Measurements from ENCODE around the gene ABHD1. TPM values are rescaled to one million over a fixed set of nuclear protein-coding genes. Genes with fewer than 3 reads are reported as not detected.

Gene ABHD1
- total RNA-seq, 1 donor from 2014 or later: 0.51 TPM

GRCh38 chr2:27082773-27083409, 40.7 kb upstream of the ABHD1 start:
- Mint-ChIP-seq H3K4me1 (ENCODE audit: unreplicated experiment) (peaks cover 26% of the 10 kb centered on the region), H3K36me3 (peaks cover 5% of the 10 kb centered on the region), H3K4me3 (no peak overlapping the region), H3K27ac (no peak overlapping the region), H3K9me3 (no peaks in the 10 kb centered on the region), H3K27me3 (peaks cover 7% of the 10 kb centered on the region)
- no peak for TF ChIP-seq CTCF (conservative IDR thresholded peaks at IDR 0.05)
- DNase-seq (ENCODE audit: extremely low spot score, unreplicated experiment): no peak

DNA sequence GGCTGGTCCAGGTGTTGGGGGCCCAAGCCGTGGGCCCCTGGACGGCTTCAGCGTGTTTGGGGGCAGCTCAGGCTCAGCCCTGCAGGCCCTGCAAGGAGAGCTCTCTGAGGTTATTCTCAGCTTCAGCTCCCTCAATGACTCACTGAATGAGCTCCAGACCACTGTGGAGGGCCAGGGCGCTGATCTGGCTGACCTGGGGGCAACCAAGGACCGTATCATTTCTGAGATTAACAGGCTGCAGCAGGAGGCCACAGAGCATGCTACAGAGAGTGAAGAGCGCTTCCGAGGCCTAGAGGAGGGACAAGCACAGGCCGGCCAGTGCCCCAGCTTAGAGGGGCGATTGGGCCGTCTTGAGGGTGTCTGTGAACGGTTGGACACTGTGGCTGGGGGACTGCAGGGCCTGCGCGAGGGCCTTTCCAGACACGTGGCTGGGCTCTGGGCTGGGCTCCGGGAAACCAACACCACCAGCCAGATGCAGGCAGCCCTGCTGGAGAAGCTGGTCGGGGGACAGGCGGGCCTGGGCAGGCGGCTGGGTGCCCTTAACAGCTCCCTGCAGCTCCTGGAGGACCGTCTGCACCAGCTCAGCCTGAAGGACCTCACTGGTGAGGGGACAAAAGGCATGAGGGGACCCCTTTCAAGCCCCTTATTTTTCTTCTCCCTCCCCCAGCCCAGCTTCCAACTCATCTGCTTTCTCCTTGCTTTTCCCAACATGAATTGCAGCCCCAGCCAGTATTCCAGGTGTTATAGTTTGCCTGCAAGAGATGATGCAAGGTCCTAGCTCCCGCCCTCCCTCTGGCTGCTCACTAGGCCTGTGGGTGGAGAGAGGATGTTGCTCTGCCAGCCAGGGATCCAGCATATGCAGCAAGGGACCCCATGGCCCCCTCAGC, 40.0 kb upstream of the ABHD1 start:
- DNase-seq (ENCODE audit: extremely low spot score, unreplicated experiment): no peak
- Mint-ChIP-seq H3K27me3 (peaks cover 10% of the 10 kb centered on the region), H3K27ac (no peak overlapping the region), H3K9me3 (no peaks in the 10 kb centered on the region), H3K4me1 (ENCODE audit: unreplicated experiment) (peaks cover 18% of the 10 kb centered on the region), H3K4me3 (peak overlapping the region; percentile 44), H3K36me3 (peaks cover 5% of the 10 kb centered on the region)
- TF ChIP-seq CTCF (conservative IDR thresholded peaks at IDR 0.05): no peak

DNA sequence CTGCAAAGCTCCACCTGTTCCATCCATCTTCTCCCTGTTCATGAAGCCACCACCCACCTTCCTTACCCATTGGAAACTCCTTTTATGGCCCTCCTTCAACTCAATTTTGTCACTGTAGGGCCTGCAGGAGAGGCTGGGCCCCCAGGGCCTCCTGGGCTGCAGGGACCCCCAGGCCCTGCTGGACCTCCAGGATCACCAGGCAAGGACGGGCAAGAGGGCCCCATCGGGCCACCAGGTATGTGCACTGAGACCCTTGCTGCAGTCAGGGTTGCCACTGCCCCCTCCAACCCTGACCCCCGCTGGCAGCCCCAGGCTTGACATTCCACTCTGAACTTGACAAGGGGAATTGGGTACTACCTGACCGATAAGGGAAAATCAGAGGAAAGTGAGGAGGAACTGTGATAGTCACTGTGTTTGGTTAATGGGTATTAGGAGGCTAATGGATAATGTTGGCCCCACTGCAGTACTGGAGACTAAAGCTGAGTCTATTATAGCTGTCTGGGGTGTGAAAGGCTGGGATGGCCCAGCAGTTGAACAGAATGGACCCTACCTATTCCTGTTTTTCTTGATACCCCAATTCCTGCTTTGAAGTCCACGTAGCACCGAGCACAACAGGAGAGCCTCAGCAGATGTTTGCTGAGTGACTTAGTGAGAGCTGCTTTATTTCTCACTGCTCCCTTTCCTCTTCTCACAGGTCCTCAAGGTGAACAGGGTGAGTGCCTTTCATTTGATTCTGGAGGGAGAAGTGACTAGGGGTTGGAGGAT, 39.1 kb upstream of the ABHD1 start:
- peaks cover 18% of the 10 kb centered on the region for H3K4me1 Mint-ChIP-seq (ENCODE audit: unreplicated experiment)
- no peak overlapping the region for H3K27ac Mint-ChIP-seq
- H3K4me3 Mint-ChIP-seq: peak overlapping the region; percentile 65
- peaks cover 5% of the 10 kb centered on the region for H3K36me3 Mint-ChIP-seq
- DNase-seq (ENCODE audit: extremely low spot score, unreplicated experiment): no peak
- H3K27me3 Mint-ChIP-seq: peaks cover 10% of the 10 kb centered on the region
- TF ChIP-seq CTCF (conservative IDR thresholded peaks at IDR 0.05): no peak
- H3K9me3 Mint-ChIP-seq: no peaks in the 10 kb centered on the region

DNA sequence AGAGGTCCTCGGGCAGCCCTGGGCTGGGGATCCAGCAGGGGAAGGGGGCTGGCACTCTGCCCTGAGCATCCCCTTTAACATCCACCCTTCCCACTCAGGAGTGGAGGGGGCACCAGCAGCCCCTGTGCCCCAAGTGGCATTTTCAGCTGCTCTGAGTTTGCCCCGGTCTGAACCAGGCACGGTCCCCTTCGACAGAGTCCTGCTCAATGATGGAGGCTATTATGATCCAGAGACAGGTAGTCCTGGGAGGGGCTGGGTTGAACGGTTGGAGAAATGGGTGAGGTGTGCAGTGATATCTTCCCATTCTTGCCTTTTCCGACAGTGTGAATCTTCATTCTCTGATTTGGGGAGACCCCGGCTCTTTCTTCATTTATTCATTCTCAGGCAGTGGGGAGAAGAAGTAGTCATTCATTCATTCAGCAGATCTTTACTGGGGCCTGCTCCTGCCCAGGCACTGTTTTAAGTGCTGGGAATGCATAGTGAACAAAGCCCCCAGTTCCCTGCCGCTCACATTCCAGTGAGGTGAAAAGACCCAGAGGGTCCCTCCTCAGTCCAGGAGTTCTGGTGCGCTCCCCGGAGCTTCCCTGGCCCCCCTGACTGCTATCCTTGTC, 38.4 kb upstream of the ABHD1 start:
- Mint-ChIP-seq H3K9me3 (no peaks in the 10 kb centered on the region), H3K27ac (peak overlapping the region; percentile 55), H3K4me3 (peak overlapping the region; percentile 72), H3K36me3 (peaks cover 5% of the 10 kb centered on the region), H3K4me1 (ENCODE audit: unreplicated experiment) (peaks cover 13% of the 10 kb centered on the region), H3K27me3 (peaks cover 10% of the 10 kb centered on the region)
- no peak for TF ChIP-seq CTCF (conservative IDR thresholded peaks at IDR 0.05)
- no peak for DNase-seq (ENCODE audit: extremely low spot score, unreplicated experiment)

DNA sequence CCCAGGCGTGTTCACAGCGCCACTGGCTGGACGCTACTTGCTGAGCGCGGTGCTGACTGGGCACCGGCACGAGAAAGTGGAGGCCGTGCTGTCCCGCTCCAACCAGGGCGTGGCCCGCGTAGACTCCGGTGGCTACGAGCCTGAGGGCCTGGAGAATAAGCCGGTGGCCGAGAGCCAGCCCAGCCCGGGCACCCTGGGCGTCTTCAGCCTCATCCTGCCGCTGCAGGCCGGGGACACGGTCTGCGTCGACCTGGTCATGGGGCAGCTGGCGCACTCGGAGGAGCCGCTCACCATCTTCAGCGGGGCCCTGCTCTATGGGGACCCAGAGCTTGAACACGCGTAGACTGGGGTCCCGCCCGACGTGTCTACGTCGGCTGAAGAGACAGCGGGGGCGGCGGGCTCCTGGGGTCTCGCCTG, 37.9 kb upstream of the ABHD1 start:
- no peak for DNase-seq (ENCODE audit: extremely low spot score, unreplicated experiment)
- TF ChIP-seq CTCF (conservative IDR thresholded peaks at IDR 0.05): no peak
- peak overlapping the region; percentile 72 for H3K4me3 Mint-ChIP-seq
- peak overlapping the region; percentile 55 for H3K27ac Mint-ChIP-seq
- H3K9me3 Mint-ChIP-seq: no peaks in the 10 kb centered on the region
- peaks cover 10% of the 10 kb centered on the region for H3K4me1 Mint-ChIP-seq (ENCODE audit: unreplicated experiment)
- H3K36me3 Mint-ChIP-seq: peaks cover 5% of the 10 kb centered on the region
- H3K27me3 Mint-ChIP-seq: peaks cover 10% of the 10 kb centered on the region

Measured in type B pancreatic cell (in vitro differentiated cells).